ENCODE data around the gene TTC9B.

GRCh38 chr19:40220674-40221073 is 2.5 kb upstream of the TTC9B start:
- TF ChIP-seq CTCF (conservative IDR thresholded peaks at IDR 0.05; ENCODE audit: low read depth in 2 of 2): no peak
- TF ChIP-seq CREB1 (CRISPR knock-in tag; IDR thresholded peaks at IDR 0.05; ENCODE audit: low read depth): no peak
